ENCODE measurements around the gene EFNA3. TPM values are rescaled to one million over a fixed set of nuclear protein-coding genes. Genes with fewer than 3 reads are reported as not detected.
A peak's percentile ranks its signal among the peaks of the same experiment; 100 is the strongest.

The EFNA3 gene
- total RNA-seq, 2 experiments from 2014 or later = 0.22 to 0.47 TPM

DNA sequence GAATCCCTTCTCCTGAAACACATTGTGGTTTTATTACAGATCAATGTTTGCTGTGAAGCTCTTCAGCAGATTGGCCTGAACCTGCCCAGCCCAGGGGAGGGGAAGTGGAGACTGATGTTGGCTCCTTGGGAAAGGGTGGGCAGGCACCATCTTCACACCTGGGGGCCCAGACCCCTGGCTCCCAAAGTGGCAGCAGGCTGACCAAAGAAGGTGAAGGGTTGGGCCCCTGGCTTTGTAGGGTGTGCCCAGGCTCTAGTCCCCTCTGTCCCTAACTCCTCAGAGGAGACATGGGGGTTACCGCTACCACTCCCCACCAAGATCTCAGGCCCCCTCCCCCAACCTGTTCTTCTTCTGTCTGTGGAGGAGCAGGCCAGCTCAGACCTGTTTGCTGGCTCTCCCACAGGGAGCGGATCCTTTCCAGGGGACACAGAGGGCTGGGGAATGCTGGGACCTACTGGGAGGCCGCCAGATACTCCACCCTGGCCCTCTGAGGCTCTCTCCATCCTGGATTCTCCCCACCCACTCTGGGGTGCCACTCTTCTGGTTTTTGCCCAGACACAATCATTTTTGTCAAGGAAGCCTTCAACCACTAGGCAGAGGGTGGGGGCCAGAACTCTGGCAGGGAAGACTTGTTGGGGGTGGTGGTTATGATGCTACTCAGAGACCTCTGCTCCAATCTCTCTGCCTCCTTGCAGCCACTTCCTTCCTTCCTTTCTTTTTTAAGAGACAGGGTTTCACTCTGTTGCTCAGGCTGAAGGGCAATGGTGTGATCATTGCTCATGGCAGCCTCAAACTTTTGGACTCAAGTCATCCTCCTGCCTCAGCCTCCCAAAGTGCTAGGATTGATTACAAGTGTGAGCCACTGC lies 5.0 kb upstream of the EFNA3 start:
- H3K27me3 Mint-ChIP-seq = no peaks in the 10 kb centered on the region
- Histone ChIP-seq H3K4me1 (ENCODE audit: insufficient read depth, low read length) (peaks cover 38% of the 10 kb centered on the region), H3K27me3 (ENCODE audit: control insufficient read depth in 1 of 2, insufficient read depth in 2 of 2, low read length in 2 of 2) (no peaks in the 10 kb centered on the region), H3K9me3 (ENCODE audit: control insufficient read depth in 1 of 2, insufficient read depth in 1 of 2, low read length in 2 of 2) (no peaks in the 10 kb centered on the region), H3K27ac (ENCODE audit: low read depth in 1 of 2, low read length in 2 of 2) (no peak overlapping the region), H3K36me3 (ENCODE audit: insufficient read depth, low read length) (peaks cover 8% of the 10 kb centered on the region), H3K4me3 (ENCODE audit: low read length) (no peak overlapping the region)
- H3K27ac Mint-ChIP-seq = no peak overlapping the region
- H3K9me3 Mint-ChIP-seq = no peaks in the 10 kb centered on the region
- intact Hi-C loops (cut with DNase I, micrococcal nuclease) = no loop called here
- TF ChIP-seq, protein P1, sequence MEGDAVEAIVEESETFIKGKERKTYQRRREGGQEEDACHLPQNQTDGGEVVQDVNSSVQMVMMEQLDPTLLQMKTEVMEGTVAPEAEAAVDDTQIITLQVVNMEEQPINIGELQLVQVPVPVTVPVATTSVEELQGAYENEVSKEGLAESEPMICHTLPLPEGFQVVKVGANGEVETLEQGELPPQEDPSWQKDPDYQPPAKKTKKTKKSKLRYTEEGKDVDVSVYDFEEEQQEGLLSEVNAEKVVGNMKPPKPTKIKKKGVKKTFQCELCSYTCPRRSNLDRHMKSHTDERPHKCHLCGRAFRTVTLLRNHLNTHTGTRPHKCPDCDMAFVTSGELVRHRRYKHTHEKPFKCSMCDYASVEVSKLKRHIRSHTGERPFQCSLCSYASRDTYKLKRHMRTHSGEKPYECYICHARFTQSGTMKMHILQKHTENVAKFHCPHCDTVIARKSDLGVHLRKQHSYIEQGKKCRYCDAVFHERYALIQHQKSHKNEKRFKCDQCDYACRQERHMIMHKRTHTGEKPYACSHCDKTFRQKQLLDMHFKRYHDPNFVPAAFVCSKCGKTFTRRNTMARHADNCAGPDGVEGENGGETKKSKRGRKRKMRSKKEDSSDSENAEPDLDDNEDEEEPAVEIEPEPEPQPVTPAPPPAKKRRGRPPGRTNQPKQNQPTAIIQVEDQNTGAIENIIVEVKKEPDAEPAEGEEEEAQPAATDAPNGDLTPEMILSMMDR (IDR thresholded peaks at IDR 0.05) = no peak
- POLR2A ChIA-PET = no interaction called here
- CTCF ChIA-PET = interaction anchor here (0.6 to 1.5 kb wide), 2 partner anchors 12 to 89 kb away, joined by 5 to 6 read pairs; no protein-coding TSS in a partner anchor
- ATAC-seq (ENCODE audit: poor library complexity) = no peak
- H3K4me3 Mint-ChIP-seq = no peak overlapping the region
- peaks cover 4% of the 10 kb centered on the region for H3K36me3 Mint-ChIP-seq (ENCODE audit: low read depth)
- peak in 1 of 14 experiments; percentile 42 for DNase-seq
- H3K4me1 Mint-ChIP-seq (ENCODE audit: low read depth) = peaks cover 46% of the 10 kb centered on the region

DNA sequence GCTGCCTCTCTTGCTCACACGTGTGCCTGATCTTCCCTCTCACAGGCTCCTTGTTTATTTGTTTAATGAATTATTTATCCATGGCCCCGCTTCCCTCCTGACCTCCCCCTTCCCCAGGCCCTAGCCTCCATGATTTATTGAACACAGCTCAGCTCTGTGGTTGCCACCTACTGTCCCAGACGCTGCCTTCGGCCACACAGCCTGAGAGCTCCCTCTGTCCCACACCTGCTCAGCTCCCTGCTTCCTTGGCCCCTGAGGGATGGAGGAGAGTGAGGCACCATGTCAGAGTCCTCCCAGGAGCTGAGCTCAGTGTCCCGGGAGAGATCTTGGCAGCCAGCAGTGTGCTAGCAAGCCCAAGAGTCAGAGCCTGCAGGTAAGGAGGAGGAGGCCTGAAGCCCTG lies 3.1 kb upstream of the EFNA3 start:
- H3K4me1 ChIP-seq (ENCODE audit: insufficient read depth, low read length) = peaks cover 45% of the 10 kb centered on the region
- H3K9me3 Mint-ChIP-seq = no peaks in the 10 kb centered on the region
- no peaks in the 10 kb centered on the region for H3K36me3 Mint-ChIP-seq (ENCODE audit: low read depth)
- TF ChIP-seq, protein P1 (IDR thresholded peaks at IDR 0.05) = no peak
- CTCF ChIA-PET = interaction anchor here (1.3 to 2.7 kb wide), 5 partner anchors 9 to 24 kb away, joined by 3 to 14 read pairs (median 5); partner anchors contain the start of genes ADAM15 and EFNA4
- POLR2A ChIA-PET = interaction anchor here (2.0 kb wide), 1 partner anchor 10 kb away, joined by 8 read pairs; no protein-coding TSS in a partner anchor
- H3K27me3 ChIP-seq (ENCODE audit: control insufficient read depth in 1 of 2, insufficient read depth in 2 of 2, low read length in 2 of 2) = peaks cover 7 to 10% of the 10 kb centered on the region in 2 experiments
- H3K36me3 ChIP-seq (ENCODE audit: insufficient read depth, low read length) = no peaks in the 10 kb centered on the region
- no peak overlapping the region for H3K4me3 Mint-ChIP-seq
- no peak overlapping the region for H3K4me3 ChIP-seq (ENCODE audit: low read length)
- intact Hi-C loops (cut with DNase I, micrococcal nuclease) = no loop called here
- DNase-seq (no peak), ATAC-seq (ENCODE audit: poor library complexity) (no peak)
- H3K4me1 Mint-ChIP-seq (ENCODE audit: low read depth) = peaks cover 54% of the 10 kb centered on the region
- H3K27me3 Mint-ChIP-seq = peaks cover 7% of the 10 kb centered on the region
- H3K9me3 ChIP-seq (ENCODE audit: control insufficient read depth in 1 of 2, insufficient read depth in 1 of 2, low read length in 2 of 2) = peaks cover 0 to 8% of the 10 kb centered on the region in 2 experiments
- no peak overlapping the region for H3K27ac Mint-ChIP-seq
- no peak overlapping the region for H3K27ac ChIP-seq (ENCODE audit: low read depth in 1 of 2, low read length in 2 of 2)

- Mint-ChIP-seq H3K36me3 (ENCODE audit: low read depth) (no peaks in the 10 kb centered on the region), H3K4me1 (ENCODE audit: low read depth) (peaks cover 54% of the 10 kb centered on the region), H3K27ac (no peak overlapping the region), H3K27me3 (peaks cover 11% of the 10 kb centered on the region), H3K4me3 (peak overlapping the region; percentile 62), H3K9me3 (no peaks in the 10 kb centered on the region)
- H3K27ac ChIP-seq (ENCODE audit: low read depth in 1 of 2, low read length in 2 of 2) = no peak overlapping the region
- H3K27me3 ChIP-seq (ENCODE audit: control insufficient read depth in 1 of 2, insufficient read depth in 2 of 2, low read length in 2 of 2) = peaks cover 15 to 18% of the 10 kb centered on the region in 2 experiments
- DNase-seq = no peak
- H3K4me3 ChIP-seq (ENCODE audit: low read length) = no peak overlapping the region
- TF ChIP-seq, protein P1 (IDR thresholded peaks at IDR 0.05) = no peak
- H3K4me1 ChIP-seq (ENCODE audit: insufficient read depth, low read length) = peaks cover 45% of the 10 kb centered on the region
- ATAC-seq (ENCODE audit: poor library complexity) = no peak
- peaks cover 0 to 15% of the 10 kb centered on the region in 2 experiments for H3K9me3 ChIP-seq (ENCODE audit: control insufficient read depth in 1 of 2, insufficient read depth in 1 of 2, low read length in 2 of 2)
- CTCF ChIA-PET = interaction anchor here (1.3 to 2.7 kb wide), 5 partner anchors 9 to 77 kb away, joined by 3 to 14 read pairs (median 5); partner anchors contain the start of genes ADAM15 and EFNA4
- POLR2A ChIA-PET = interaction anchor here (2.0 kb wide), 1 partner anchor 9 kb away, joined by 8 read pairs; no protein-coding TSS in a partner anchor
- no peaks in the 10 kb centered on the region for H3K36me3 ChIP-seq (ENCODE audit: insufficient read depth, low read length)
- intact Hi-C loops (cut with DNase I, micrococcal nuclease) = no loop called here
Observed at GRCh38 chr1:155076371-155076770, 2.3 kb upstream of the EFNA3 start.

Measured in CD4-positive, alpha-beta T cell (primary cell).